Lung (tissue), 12 donors: ENCODE results near the gene RAPSN. TPM values are rescaled to one million over a fixed set of nuclear protein-coding genes. Genes with fewer than 3 reads are reported as not detected.

ENCODE experiments used
- ATAC-seq: fragments of 200-7000 bp; cut with Tn5 transposase; one replicate; pipeline ENCODE4 v1.9.1; 2020; ENCODE audit warnings: moderate number of reproducible peaks; ENCODE audit not compliant: insufficient read depth, low FRiP score
- DNase-seq, 3 donors: peaks; one replicate each; pipeline ENCODE4 v3.0.0-alpha.2; 2013 to 2017
- H3K27ac ChIP-seq, 2 donors: one replicate each; pipeline ENCODE4 v1.5.1; 2013; ENCODE audit warnings: mild to moderate bottlenecking in 2 of 2, moderate library complexity in 2 of 2, control low read depth in 1 of 2, inconsistent platforms in 1 of 2, low read depth in 1 of 2, low read length in 1 of 2
- H3K27me3 ChIP-seq, 3 donors: one replicate each; pipeline ENCODE4 v1.5.1; 2013; ENCODE audit warnings: low read length in 2 of 3; ENCODE audit not compliant: control insufficient read depth in 3 of 3, insufficient read depth in 3 of 3
- H3K36me3 ChIP-seq, 4 donors: one replicate each; pipeline ENCODE4 v1.5.1; 2013; ENCODE audit warnings: low read length in 4 of 4, mild to moderate bottlenecking in 1 of 4, moderate library complexity in 1 of 4; ENCODE audit not compliant: control insufficient read depth in 4 of 4, insufficient read depth in 4 of 4
- H3K4me1 ChIP-seq, 5 donors: one replicate each; pipeline ENCODE4 v1.5.1; 2013; ENCODE audit warnings: low read length in 5 of 5, mild to moderate bottlenecking in 2 of 5, moderate library complexity in 1 of 5; ENCODE audit not compliant: control insufficient read depth in 5 of 5, insufficient read depth in 5 of 5
- H3K4me3 ChIP-seq: one replicate; pipeline ENCODE4 v1.5.1; 2013; ENCODE audit warnings: mild to moderate bottlenecking, control low read depth, moderate library complexity
- H3K9ac ChIP-seq, 2 donors: one replicate each; pipeline ENCODE4 v1.5.1; 2013; ENCODE audit warnings: low read length in 2 of 2, control low read depth in 1 of 2; ENCODE audit not compliant: insufficient read depth in 1 of 2
- H3K9me3 ChIP-seq, 4 donors: one replicate each; pipeline ENCODE4 v1.5.1; 2013; ENCODE audit warnings: low read length in 3 of 4, mild to moderate bottlenecking in 1 of 4, moderate library complexity in 1 of 4; ENCODE audit not compliant: control insufficient read depth in 4 of 4, insufficient read depth in 3 of 4
- CTCF ChIP-seq: IDR thresholded peaks from 2 replicates; pipeline ENCODE4 v1.5.1; 2012; ENCODE audit warnings: mild to moderate bottlenecking; ENCODE audit errors: control extremely low read depth, extremely low read depth
- WGBS, 2 donors: extraction: QIAGEN DNeasy Blood & Tissue Kit; methylation state at CpG; one replicate each; pipeline ENCODE4 v1.1.7; 2013; 5-methylcytosine and 5-hydroxymethylcytosine counted together
- polyA plus RNA-seq, 2 donors: library from polyadenylated mRNA; stranded (reverse); fragments of 200-250 nt; gene quantifications; one replicate each; pipeline ENCODE4 v1.2.1, GENCODE V29; 2013
- total RNA-seq, 2 donors: library from RNA; depleted of rRNA in 1 of 2; stranded (reverse); fragments of >200 nt in 1 of 2; gene quantifications; one replicate each; pipeline ENCODE4 v1.2.1, GENCODE V29; 2014 to 2021
- donor health status: control.
- donor health status: control.
- donor health status: Bipolar disorder and iron deficiency.
- donor health status: healthy.
- donor health status: DM: yes; HTN: yes; CAD: no.

The RAPSN gene
- total and polyA plus RNA-seq, 4 donors: 0.38 to 1.5 (median 0.49) TPM; not detected in 1

- H3K27ac ChIP-seq: no peak overlapping the region
- H3K9me3 ChIP-seq: no peaks in the 10 kb centered on the region
- TF ChIP-seq CTCF: no peak
- DNase-seq (no peak), ATAC-seq (no peak)
- no peaks in the 10 kb centered on the region for H3K36me3 ChIP-seq
- WGBS, 2 donors: 41 to 72% methylated on average over 4 of the region's 4 CpGs
- H3K27me3 ChIP-seq: no peaks in the 10 kb centered on the region
- no peak overlapping the region for H3K9ac ChIP-seq
- no peak overlapping the region for H3K4me3 ChIP-seq
- peaks cover 8 to 18% (median 13%) of the 10 kb centered on the region in 5 donors for H3K4me1 ChIP-seq
Observed at GRCh38 chr11:47403135-47403534, 45.8 kb downstream of the RAPSN start.

- 20 to 43% methylated on average over 8 of the region's 8 CpGs for WGBS, 2 donors
- Histone ChIP-seq H3K27ac (peak overlapping the region; percentile 87 to 90), H3K36me3 (no peaks in the 10 kb centered on the region), H3K27me3 (no peaks in the 10 kb centered on the region), H3K4me1 (peaks cover 0 to 9% (median 6%) of the 10 kb centered on the region in 5 donors), H3K9ac (no peak overlapping the region), H3K4me3 (no peak overlapping the region), H3K9me3 (no peaks in the 10 kb centered on the region)
- DNase-seq: peak in 1 of 3 donors; percentile 33
- no peak for ATAC-seq
- no peak for TF ChIP-seq CTCF
Observed at GRCh38 chr11:47400768-47401279, 48.1 kb downstream of the RAPSN start.

GRCh38 chr11:47399860-47400767 lies 48.8 kb downstream of the RAPSN start:
- H3K27ac ChIP-seq: peak overlapping the region; percentile 87 to 90
- H3K9ac ChIP-seq: peak overlapping the region; percentile 77 to 88
- H3K4me3 ChIP-seq: peak overlapping the region; percentile 21
- H3K27me3 ChIP-seq: no peaks in the 10 kb centered on the region
- WGBS, 2 donors: 7% methylated on average over 38 to 47 of the region's 47 CpGs
- H3K9me3 ChIP-seq: no peaks in the 10 kb centered on the region
- H3K4me1 ChIP-seq: peaks cover 0 to 9% (median 8%) of the 10 kb centered on the region in 5 donors
- TF ChIP-seq CTCF: no peak
- no peak for ATAC-seq
- DNase-seq: peak; percentile 53 to 67 (median 66)
- H3K36me3 ChIP-seq: no peaks in the 10 kb centered on the region
